Adipocyte (in vitro differentiated cells): ENCODE data around the gene UCMA.

Source experiments
- DNase-seq: peaks from one replicate; pipeline ENCODE4 v3.0.0-alpha.2; 2015; ENCODE audit warnings: low read depth
- H3K27me3 ChIP-seq: replicated peaks from 2 replicates; pipeline ENCODE4 v1.7.0; 2013; ENCODE audit warnings: mild to moderate bottlenecking, low read length, moderate library complexity; ENCODE audit not compliant: control insufficient read depth, insufficient read depth
- H3K36me3 ChIP-seq: 2 replicates; pipeline ENCODE4 v1.7.0; 2013; ENCODE audit warnings: low read length, mild to moderate bottlenecking, moderate library complexity; ENCODE audit not compliant: control insufficient read depth, insufficient read depth, severe bottlenecking
- H3K4me1 ChIP-seq: 2 replicates; pipeline ENCODE4 v1.7.0; 2013; ENCODE audit warnings: mild to moderate bottlenecking, low read length, moderate library complexity; ENCODE audit not compliant: control insufficient read depth, insufficient read depth
- H3K4me3 ChIP-seq: 2 replicates; pipeline ENCODE4 v1.7.0; 2013; ENCODE audit warnings: mild to moderate bottlenecking, low read length, moderate library complexity
- H3K9ac ChIP-seq: 2 replicates; pipeline ENCODE4 v1.7.0; 2013; ENCODE audit warnings: mild to moderate bottlenecking, low read length, moderate library complexity
- H3K9me3 ChIP-seq: 2 replicates; pipeline ENCODE4 v1.7.0; 2013; ENCODE audit warnings: mild to moderate bottlenecking, low read length, moderate library complexity; ENCODE audit not compliant: control insufficient read depth

UCMA gene

DNA sequence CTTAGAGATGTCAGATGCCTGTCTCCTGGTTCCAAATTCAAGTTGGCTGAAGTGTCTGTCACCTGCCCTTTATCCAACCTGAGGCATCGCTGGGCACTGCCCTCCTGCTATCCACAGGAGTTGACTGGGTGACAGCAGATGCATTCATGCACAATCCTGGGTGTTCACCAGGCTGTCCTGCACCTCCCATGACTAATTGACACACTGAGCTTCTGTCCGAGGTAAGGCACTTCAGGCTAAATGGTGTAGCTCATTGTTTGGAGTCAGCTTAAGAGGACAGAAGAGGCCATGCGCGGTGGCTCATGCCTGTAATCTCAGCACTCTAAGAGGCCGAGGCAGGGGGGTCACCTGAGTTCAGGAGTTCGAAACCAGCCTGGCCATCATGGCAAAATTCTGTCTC, 2.4 kb downstream of the UCMA start:
- DNase-seq: no peak
- H3K9me3 ChIP-seq: no peaks in the 10 kb centered on the region
- H3K4me1 ChIP-seq: no peaks in the 10 kb centered on the region
- no peaks in the 10 kb centered on the region for H3K36me3 ChIP-seq
- H3K27me3 ChIP-seq: peaks cover 30% of the 10 kb centered on the region
- no peak overlapping the region for H3K9ac ChIP-seq
- H3K4me3 ChIP-seq: no peak overlapping the region

DNA sequence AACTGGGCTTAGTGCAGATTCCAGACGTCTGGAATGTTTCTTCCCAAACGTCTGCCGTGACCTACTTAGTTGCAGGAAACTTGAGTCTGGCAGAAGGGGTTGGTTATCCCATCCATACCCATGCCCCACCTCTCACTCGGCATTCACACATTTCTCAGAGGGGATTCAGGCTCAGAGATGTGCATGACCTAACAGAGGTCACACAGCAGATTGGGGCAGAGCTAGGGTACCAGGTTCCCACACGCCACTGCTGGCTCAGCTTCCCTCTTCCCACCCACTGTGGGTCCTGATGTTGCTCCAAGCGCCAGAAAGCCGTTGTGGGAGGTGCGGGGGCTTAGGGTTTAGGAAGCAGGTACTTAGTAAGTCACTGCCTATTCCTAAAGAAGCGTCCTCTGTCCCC, 3.0 kb downstream of the UCMA start:
- DNase-seq: no peak
- Histone ChIP-seq H3K36me3 (no peaks in the 10 kb centered on the region), H3K4me1 (no peaks in the 10 kb centered on the region), H3K9me3 (no peaks in the 10 kb centered on the region), H3K4me3 (no peak overlapping the region), H3K9ac (no peak overlapping the region), H3K27me3 (peaks cover 30% of the 10 kb centered on the region)

DNA sequence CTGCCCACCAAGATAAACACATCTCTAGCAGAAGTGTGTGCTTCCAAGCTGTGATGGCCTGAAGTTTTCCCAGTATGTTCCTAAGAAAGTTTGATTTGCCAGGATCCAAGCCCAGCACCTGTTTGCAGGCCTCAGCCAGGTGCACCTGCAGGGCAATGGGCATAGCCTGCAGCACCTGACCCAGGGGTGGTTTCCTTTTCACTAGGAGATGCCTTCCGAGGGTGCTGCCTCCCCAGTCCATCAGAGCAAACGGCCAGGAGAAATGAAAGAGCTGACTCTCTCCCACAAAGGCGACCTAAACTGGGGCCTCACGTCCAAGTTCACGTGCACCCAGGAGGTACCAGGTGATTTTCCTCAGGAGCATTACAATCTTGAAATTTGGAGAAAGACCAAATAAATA, 7.1 kb downstream of the UCMA start:
- Histone ChIP-seq H3K36me3 (no peaks in the 10 kb centered on the region), H3K27me3 (peaks cover 17% of the 10 kb centered on the region), H3K4me3 (no peak overlapping the region), H3K9ac (no peak overlapping the region), H3K9me3 (no peaks in the 10 kb centered on the region), H3K4me1 (no peaks in the 10 kb centered on the region)
- DNase-seq: no peak

DNA sequence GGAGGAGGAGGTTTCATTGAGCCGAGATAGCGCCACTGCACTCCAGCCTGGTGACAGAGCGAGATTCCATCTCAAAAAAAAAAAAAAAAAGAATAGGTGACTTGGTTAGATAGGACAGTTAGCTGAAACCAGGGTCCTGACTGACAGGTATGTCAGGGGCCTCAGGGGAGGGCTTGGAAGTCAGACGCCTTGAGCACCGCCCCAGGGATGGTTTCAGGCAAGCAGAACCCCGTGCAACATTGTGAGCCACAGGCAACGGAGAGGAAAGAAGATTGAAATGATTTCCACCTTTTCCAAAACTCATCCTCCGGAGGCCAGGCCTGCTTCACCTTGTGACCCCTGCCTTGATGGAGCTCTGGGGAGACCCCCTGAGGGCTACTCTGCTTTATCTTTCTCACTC, 8.6 kb downstream of the UCMA start:
- Histone ChIP-seq H3K4me3 (no peak overlapping the region), H3K4me1 (no peaks in the 10 kb centered on the region), H3K27me3 (peaks cover 9% of the 10 kb centered on the region), H3K9me3 (no peaks in the 10 kb centered on the region), H3K9ac (no peak overlapping the region), H3K36me3 (no peaks in the 10 kb centered on the region)
- no peak for DNase-seq

DNA sequence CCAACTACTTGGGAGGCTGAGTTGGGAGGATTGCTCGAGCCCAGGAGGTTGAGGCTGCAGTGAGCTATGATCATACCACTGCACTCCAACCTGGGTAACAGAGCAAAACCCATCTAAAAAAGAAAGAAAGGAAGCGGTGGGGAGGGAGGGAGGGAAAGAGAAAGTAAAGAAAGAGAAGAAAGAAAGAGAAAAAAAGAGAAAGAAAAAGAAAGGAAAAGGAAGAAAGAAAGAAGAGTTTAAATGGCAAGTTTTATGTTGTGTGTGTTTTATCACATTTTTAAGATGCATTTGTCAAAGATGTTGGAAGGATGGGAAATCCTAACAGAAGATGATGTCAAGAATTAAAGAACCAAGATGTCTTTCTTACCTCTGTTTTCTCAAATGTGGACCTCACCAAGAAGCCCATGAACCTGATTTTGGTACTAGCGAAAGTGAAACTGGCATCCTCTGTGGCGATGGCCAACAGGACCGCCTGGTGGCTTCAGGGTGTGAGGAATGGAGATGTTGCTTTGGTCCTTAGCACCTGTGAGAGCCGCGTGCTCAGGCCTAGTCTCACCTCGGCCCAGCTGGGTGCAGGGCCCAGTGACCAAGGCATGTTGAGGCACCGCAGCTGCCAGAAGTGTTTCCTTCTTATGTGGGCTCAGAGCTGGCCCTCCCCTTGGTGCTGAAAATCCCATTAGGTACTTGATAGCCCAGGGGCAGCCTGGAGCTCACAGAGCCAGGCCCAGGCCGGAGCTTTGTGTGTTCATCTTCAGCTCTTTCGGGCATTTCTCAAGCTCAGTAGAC, 9.8 kb downstream of the UCMA start:
- no peak for DNase-seq
- Histone ChIP-seq H3K9me3 (no peaks in the 10 kb centered on the region), H3K4me3 (no peak overlapping the region), H3K27me3 (no peaks in the 10 kb centered on the region), H3K36me3 (no peaks in the 10 kb centered on the region), H3K4me1 (no peaks in the 10 kb centered on the region), H3K9ac (no peak overlapping the region)

DNA sequence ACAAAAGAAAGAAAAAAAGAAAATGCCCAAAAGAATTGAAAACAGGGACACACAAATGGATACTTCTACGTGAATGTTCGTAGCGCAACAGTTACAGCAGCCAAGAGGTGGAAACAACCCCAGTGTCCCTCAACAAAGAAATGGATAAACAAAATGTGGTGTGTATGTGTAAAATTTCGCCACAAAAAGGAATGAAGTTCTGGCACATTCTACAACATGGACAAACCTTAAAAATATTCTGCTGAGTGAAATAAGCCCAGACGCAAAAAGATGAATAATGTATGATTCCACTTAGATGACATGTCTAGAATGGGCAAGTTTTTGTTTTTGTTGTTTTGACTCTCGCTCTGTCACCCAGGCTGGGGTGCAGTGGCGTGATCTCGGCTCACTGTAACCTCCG, 10.9 kb downstream of the UCMA start:
- H3K4me3 ChIP-seq: no peak overlapping the region
- no peaks in the 10 kb centered on the region for H3K9me3 ChIP-seq
- H3K36me3 ChIP-seq: no peaks in the 10 kb centered on the region
- H3K4me1 ChIP-seq: no peaks in the 10 kb centered on the region
- H3K27me3 ChIP-seq: no peaks in the 10 kb centered on the region
- H3K9ac ChIP-seq: no peak overlapping the region
- no peak for DNase-seq

DNA sequence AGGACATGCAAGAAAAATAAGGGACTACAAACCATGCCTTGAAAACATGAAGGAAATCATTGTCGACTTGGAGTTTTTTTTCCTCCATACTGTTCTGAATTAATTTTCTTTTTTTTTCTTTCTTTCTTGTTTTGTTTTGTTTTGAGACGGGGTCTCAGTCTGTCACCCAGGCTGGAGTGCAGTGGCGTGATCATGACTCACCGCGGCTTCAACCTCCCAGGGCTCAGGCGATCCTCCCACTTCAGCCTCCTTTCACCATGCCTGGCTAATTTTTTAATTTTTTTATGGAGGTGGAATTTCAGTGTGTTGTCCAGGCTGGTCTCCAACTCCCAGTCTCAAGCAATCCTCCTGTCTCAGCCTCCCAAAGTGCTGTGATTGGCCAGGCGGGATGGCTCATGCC, 11.6 kb downstream of the UCMA start:
- no peaks in the 10 kb centered on the region for H3K9me3 ChIP-seq
- no peaks in the 10 kb centered on the region for H3K27me3 ChIP-seq
- no peak for DNase-seq
- H3K4me1 ChIP-seq: no peaks in the 10 kb centered on the region
- H3K9ac ChIP-seq: no peak overlapping the region
- no peak overlapping the region for H3K4me3 ChIP-seq
- H3K36me3 ChIP-seq: no peaks in the 10 kb centered on the region

DNA sequence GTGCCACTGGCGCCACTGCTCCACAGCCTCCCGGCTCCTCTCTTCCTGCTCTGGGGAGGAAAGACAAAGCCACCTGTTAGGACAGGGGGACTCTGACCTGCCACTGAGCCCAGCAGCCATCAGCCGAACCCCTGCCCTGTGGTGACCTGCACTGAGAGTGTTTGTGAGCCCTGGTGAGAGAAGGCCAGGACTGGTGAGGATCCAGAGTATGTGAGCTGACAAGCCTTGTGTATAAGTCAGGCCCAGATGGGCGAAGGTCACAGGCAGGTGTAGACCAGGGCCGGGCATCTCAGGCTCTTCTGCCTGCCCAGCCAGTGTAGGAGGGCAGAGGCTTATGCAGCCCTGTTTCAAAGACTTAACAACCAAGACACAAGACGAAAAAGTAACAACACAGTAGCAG, 12.0 kb downstream of the UCMA start:
- no peaks in the 10 kb centered on the region for H3K4me1 ChIP-seq
- H3K4me3 ChIP-seq: no peak overlapping the region
- no peaks in the 10 kb centered on the region for H3K36me3 ChIP-seq
- no peaks in the 10 kb centered on the region for H3K9me3 ChIP-seq
- no peak overlapping the region for H3K9ac ChIP-seq
- no peaks in the 10 kb centered on the region for H3K27me3 ChIP-seq
- no peak for DNase-seq

DNA sequence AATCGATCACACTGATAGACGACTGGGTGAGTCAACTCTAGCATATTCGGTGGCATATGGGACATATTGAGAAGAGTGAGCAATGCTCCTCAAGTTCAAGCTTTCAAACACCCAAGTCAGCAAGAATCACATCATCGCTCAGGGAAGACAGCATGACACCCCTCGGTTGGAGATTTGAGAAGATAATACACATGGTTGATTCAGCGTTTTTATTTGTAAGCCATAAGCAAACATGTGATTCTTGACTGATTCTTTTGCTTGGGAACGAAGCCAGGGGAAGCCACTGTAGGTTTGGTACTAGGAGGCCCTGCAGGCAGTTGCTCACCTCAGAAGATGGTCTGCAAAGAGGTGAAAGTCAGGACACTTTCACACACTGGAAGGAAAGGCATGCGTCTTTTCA, 12.6 kb downstream of the UCMA start:
- Histone ChIP-seq H3K36me3 (no peaks in the 10 kb centered on the region), H3K27me3 (no peaks in the 10 kb centered on the region), H3K9ac (no peak overlapping the region), H3K4me1 (no peaks in the 10 kb centered on the region), H3K9me3 (no peaks in the 10 kb centered on the region), H3K4me3 (no peak overlapping the region)
- DNase-seq: no peak

DNA sequence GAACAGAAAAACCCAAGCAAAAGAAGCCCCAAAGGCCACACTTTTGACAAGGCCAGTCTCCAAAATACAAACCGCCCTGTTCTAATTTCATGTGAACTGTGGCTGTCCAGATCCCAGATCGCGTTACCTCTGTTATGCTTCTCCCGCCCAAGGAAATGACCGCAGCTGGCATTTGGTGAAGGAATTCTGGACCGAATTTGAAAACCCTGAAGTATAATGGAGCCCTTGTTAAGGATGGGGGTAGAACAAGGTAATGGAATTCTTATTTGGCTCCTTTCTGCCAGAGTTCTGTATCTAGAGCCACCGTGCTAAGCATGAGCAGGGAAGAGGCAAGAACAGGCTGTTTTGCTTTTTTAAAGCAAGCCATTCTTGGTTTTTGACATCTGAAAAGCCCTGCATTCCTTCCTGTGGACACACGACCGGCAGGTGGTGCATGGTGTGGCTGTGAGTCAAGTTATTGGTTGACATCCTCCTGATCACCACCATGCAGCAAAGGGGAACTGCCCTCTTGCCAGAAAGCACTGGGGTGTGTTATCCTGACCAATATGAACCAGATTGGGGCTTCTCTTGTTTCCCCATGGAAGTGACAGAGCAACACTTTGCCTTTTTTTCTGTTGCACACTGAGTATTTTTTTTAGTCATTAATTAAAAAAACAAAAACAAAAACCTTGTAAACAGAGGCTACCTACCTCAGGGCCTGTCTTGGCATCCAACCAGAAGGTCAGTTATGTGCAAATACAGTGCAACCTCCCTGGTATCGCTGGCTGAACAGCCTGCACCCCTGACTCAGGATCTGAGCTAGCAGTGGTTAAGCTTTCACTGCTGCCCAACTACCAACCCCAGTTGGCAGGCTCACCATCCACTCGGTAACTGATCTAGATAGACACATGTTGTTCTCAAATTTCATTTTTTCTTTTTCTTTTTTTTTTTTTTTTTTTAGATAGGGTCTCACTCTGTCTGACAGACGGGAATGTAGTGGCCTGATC, 14.2 kb downstream of the UCMA start:
- Histone ChIP-seq H3K4me1 (no peaks in the 10 kb centered on the region), H3K9ac (no peak overlapping the region), H3K4me3 (no peak overlapping the region), H3K36me3 (no peaks in the 10 kb centered on the region), H3K9me3 (no peaks in the 10 kb centered on the region), H3K27me3 (no peaks in the 10 kb centered on the region)
- DNase-seq: peak; percentile 17

DNA sequence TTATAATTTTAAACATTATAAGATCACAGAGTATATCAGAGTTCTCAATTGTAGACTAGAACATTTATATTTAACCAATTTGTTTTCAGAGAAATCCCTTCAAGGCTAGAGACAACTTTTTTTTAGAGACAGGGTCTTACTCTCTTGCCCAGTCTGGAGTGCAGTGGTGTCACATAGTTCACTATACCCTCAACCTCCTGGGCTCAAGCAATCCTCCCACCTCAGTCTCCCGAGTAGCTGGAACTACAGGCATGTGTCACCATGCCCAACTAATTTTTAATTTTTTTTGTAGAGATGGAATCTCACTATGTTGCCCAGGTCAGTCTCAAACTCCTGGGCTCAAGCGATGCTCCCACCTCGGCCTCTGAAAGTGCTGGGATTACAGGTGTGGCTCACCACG, 15.3 kb downstream of the UCMA start:
- Histone ChIP-seq H3K9me3 (no peaks in the 10 kb centered on the region), H3K9ac (no peak overlapping the region), H3K4me3 (no peak overlapping the region), H3K27me3 (no peaks in the 10 kb centered on the region), H3K36me3 (no peaks in the 10 kb centered on the region), H3K4me1 (no peaks in the 10 kb centered on the region)
- DNase-seq: no peak
